H1 (cell line): ENCODE results near the gene CCR9. TPM values are rescaled to one million over a fixed set of nuclear protein-coding genes. Genes with fewer than 3 reads are reported as not detected.

Source experiments
- CTCF ChIA-PET: fragments of 300-600 bp; sonication (Branson Sonifier 250); formaldehyde crosslinking; loops from one replicate; lab custom pipeline; 2021; ENCODE audit not compliant: partially characterized antibody; lab: Charles Lee
- POLR2A ChIA-PET: fragments of 300-600 bp; sonication (Branson Sonifier 250); formaldehyde crosslinking; loops from one replicate; lab custom pipeline; 2021; ENCODE audit warnings: inconsistent platforms; ENCODE audit not compliant: partially characterized antibody; lab: Charles Lee
- DNase-seq, 2 experiments: peaks; one replicate each; pipeline versions ENCODE4 v3.0.0 to v3.0.0-alpha.2; 2010 to 2022; ENCODE audit warnings: low spot score in 2 of 2, low read depth in 1 of 2, mixed read lengths in 1 of 2
- FAIRE-seq: peaks from 2 replicates; lab custom pipeline; 2011; peaks lifted over from hg19 to GRCh38; lab: Jason Lieb, UNC
- H2AFZ ChIP-seq: 2 replicates; pipeline ENCODE4 v1.8.1; 2012; ENCODE audit warnings: low read length, inconsistent platforms
- H2AK5ac ChIP-seq: 2 replicates; pipeline ENCODE4 v1.6.1; 2013; ENCODE audit warnings: low read depth, low read length
- H2BK120ac ChIP-seq: replicated peaks from 2 replicates; pipeline ENCODE3; 2013; ENCODE audit warnings: low read depth, low read length, inconsistent platforms
- H2BK12ac ChIP-seq: 2 replicates; pipeline ENCODE4 v1.6.1; 2013; ENCODE audit warnings: low read depth, low read length
- H2BK15ac ChIP-seq: 2 replicates; pipeline ENCODE4 v1.6.1; 2013; ENCODE audit warnings: low read length
- H2BK20ac ChIP-seq: 2 replicates; pipeline ENCODE4 v1.6.1; 2013; ENCODE audit warnings: low read length
- H2BK5ac ChIP-seq: 2 replicates; pipeline ENCODE4 v1.6.1; 2013; ENCODE audit warnings: low read depth, low read length
- H3K14ac ChIP-seq: 2 replicates; pipeline ENCODE4 v1.6.1; 2013; ENCODE audit warnings: inconsistent platforms; ENCODE audit not compliant: insufficient read length
- H3K18ac ChIP-seq: 2 replicates; pipeline ENCODE4 v1.6.1; 2013; ENCODE audit warnings: low read length; ENCODE audit errors: extremely low read depth
- H3K23ac ChIP-seq: 2 replicates; pipeline ENCODE4 v1.6.1; 2013; ENCODE audit warnings: inconsistent platforms; ENCODE audit not compliant: insufficient read length
- H3K23me2 ChIP-seq: 2 replicates; pipeline ENCODE4 v1.6.1; 2013; ENCODE audit warnings: low read depth, low read length
- H3K27ac ChIP-seq: 2 replicates; pipeline ENCODE4 v1.6.1; 2011; ENCODE audit warnings: low read depth, low read length, inconsistent platforms
- H3K27me3 ChIP-seq, 4 experiments: replicated peaks in 1 of 4; 1 replicate in 1 of 4; 2 replicates in 3 of 4; pipeline versions ENCODE4 v1.6.1 to v1.8.1; 2011 to 2013; ENCODE audit warnings: low read length in 3 of 4, mild to moderate bottlenecking in 3 of 4, inconsistent platforms in 2 of 4, mixed read lengths in 2 of 4, moderate library complexity in 1 of 4; ENCODE audit not compliant: control insufficient read depth in 3 of 4, insufficient read depth in 3 of 4; ENCODE audit errors: extremely low read depth in 1 of 4
- H3K36me3 ChIP-seq, 4 experiments: 2 replicates each; pipeline versions ENCODE4 v1.6.1 to v1.8.1; 2011 to 2013; ENCODE audit warnings: mild to moderate bottlenecking in 4 of 4, low read length in 3 of 4, moderate library complexity in 2 of 4, control low read depth in 1 of 4, inconsistent platforms in 1 of 4; ENCODE audit not compliant: insufficient read depth in 4 of 4, control insufficient read depth in 2 of 4
- H3K4ac ChIP-seq: replicated peaks from 2 replicates; pipeline ENCODE3; 2013; ENCODE audit warnings: low read length, low read depth, mixed read lengths, inconsistent platforms; ENCODE audit not compliant: insufficient read length
- H3K4me1 ChIP-seq, 4 experiments: replicated peaks in 1 of 4; 1 replicate in 1 of 4; 2 replicates in 3 of 4; pipeline versions ENCODE4 v1.6.1 to v1.8.1; 2011 to 2013; ENCODE audit warnings: low read length in 3 of 4, inconsistent platforms in 2 of 4, mixed read lengths in 1 of 4; ENCODE audit not compliant: insufficient read depth in 4 of 4, control insufficient read depth in 3 of 4
- H3K4me2 ChIP-seq, 2 experiments: 2 replicates each; pipeline versions ENCODE4 v1.6.1 to v1.8.1; 2011 to 2013; ENCODE audit warnings: low read depth in 2 of 2, low read length in 2 of 2, control low read depth in 1 of 2, inconsistent platforms in 1 of 2, mild to moderate bottlenecking in 1 of 2; ENCODE audit not compliant: insufficient read depth in 1 of 2
- H3K4me3 ChIP-seq, 4 experiments: fragments of 200-600, 300-600 bp in 1 of 4; sonication (generic), shearing (Covaris generic), sonication (Bioruptor Twin) in 1 of 4; 2 replicates each; pipeline versions ENCODE4 v1.5.1 to v1.8.1; 2011 to 2016; ENCODE audit warnings: low read length in 4 of 4, low read depth in 3 of 4, control low read depth in 2 of 4, inconsistent platforms in 2 of 4, mild to moderate bottlenecking in 2 of 4, mixed read lengths in 1 of 4, moderate library complexity in 1 of 4; ENCODE audit not compliant: insufficient read depth in 2 of 4; ENCODE audit errors: extremely low read depth in 1 of 4
- H3K56ac ChIP-seq: replicated peaks from 2 replicates; pipeline ENCODE3; 2013; ENCODE audit warnings: low read depth, mild to moderate bottlenecking, mixed read lengths, low read length, inconsistent platforms; ENCODE audit not compliant: insufficient read length
- H3K79me1 ChIP-seq: 2 replicates; pipeline ENCODE4 v1.6.1; 2013; ENCODE audit warnings: low read depth, low read length, control low read depth
- H3K79me2 ChIP-seq, 2 experiments: 2 replicates each; pipeline versions ENCODE4 v1.6.1 to v1.8.1; 2012 to 2013; ENCODE audit warnings: low read length in 2 of 2, mild to moderate bottlenecking in 2 of 2, inconsistent platforms in 1 of 2; ENCODE audit not compliant: insufficient read depth in 2 of 2, control insufficient read depth in 1 of 2
- H3K9ac ChIP-seq, 4 experiments: replicated peaks in 1 of 4; 1 replicate in 1 of 4; 2 replicates in 3 of 4; pipeline versions ENCODE4 v1.6.1 to v1.8.1; 2011 to 2013; ENCODE audit warnings: low read depth in 3 of 4, low read length in 3 of 4, control low read depth in 2 of 4, mild to moderate bottlenecking in 2 of 4, moderate library complexity in 2 of 4, inconsistent platforms in 1 of 4; ENCODE audit errors: extremely low read depth in 1 of 4
- H3K9me3 ChIP-seq, 2 experiments: 2 replicates each; pipeline versions ENCODE4 v1.6.1 to v1.8.1; 2012 to 2013; ENCODE audit warnings: mild to moderate bottlenecking in 2 of 2, moderate library complexity in 2 of 2, control low read depth in 1 of 2, inconsistent platforms in 1 of 2, low read depth in 1 of 2, low read length in 1 of 2, mixed read lengths in 1 of 2; ENCODE audit not compliant: insufficient read depth in 2 of 2
- H4K20me1 ChIP-seq, 2 experiments: replicated peaks in 1 of 2; 2 replicates each; pipeline versions ENCODE3 to v1.8.1; 2011 to 2013; ENCODE audit warnings: inconsistent platforms in 2 of 2, low read length in 2 of 2, mild to moderate bottlenecking in 1 of 2; ENCODE audit not compliant: insufficient read depth in 2 of 2, control insufficient read depth in 1 of 2
- H4K5ac ChIP-seq: 2 replicates; pipeline ENCODE4 v1.6.1; 2013; ENCODE audit warnings: low read length, low read depth, mixed read lengths, inconsistent platforms; ENCODE audit not compliant: insufficient read length
- H4K8ac ChIP-seq: 2 replicates; pipeline ENCODE4 v1.8.0; 2013; ENCODE audit warnings: mild to moderate bottlenecking, moderate library complexity, low read length, inconsistent platforms; ENCODE audit not compliant: insufficient read depth; ENCODE audit errors: extremely low read depth
- H4K91ac ChIP-seq: replicated peaks from 2 replicates; pipeline ENCODE3; 2013; ENCODE audit warnings: low read length, mixed read lengths, inconsistent platforms; ENCODE audit not compliant: insufficient read length
- ASH2L ChIP-seq: fragments of 200-600, 300-600 bp; sonication (generic); IDR thresholded peaks from one replicate; pipeline ENCODE4 v1.7.1; 2017; ENCODE audit warnings: low read length
- CBX8 ChIP-seq: fragments of 300-800, 300-1000 bp; sonication (generic); IDR thresholded peaks from 2 replicates; pipeline ENCODE4 v1.7.1; 2016; ENCODE audit warnings: low read depth, low read length, borderline replicate concordance
- CEBPB ChIP-seq: IDR thresholded peaks from 2 replicates; pipeline ENCODE4 v1.6.1; 2012; ENCODE audit warnings: low read depth, low read length
- CREB1 ChIP-seq: IDR thresholded peaks from 2 replicates; pipeline ENCODE4 v1.6.1; 2012; ENCODE audit warnings: inconsistent platforms
- EZH2 ChIP-seq: fragments of 200-600 bp; sonication (generic); IDR thresholded peaks from 2 replicates; pipeline ENCODE4 v1.7.1; 2012; ENCODE audit warnings: low read depth, mild to moderate bottlenecking, moderate library complexity, low read length, inconsistent platforms; ENCODE audit not compliant: severe bottlenecking
- KDM4A ChIP-seq: IDR thresholded peaks from one replicate; pipeline ENCODE4 v1.7.1; 2012; ENCODE audit warnings: low read depth, mild to moderate bottlenecking, moderate library complexity, low read length, inconsistent platforms; ENCODE audit not compliant: severe bottlenecking
- POLR2A ChIP-seq, 2 experiments: IDR thresholded peaks; 1 replicate in 1 of 2; 2 replicates in 1 of 2; pipeline ENCODE4 v1.6.1; 2011; ENCODE audit warnings: low read depth in 2 of 2, low read length in 2 of 2, mild to moderate bottlenecking in 2 of 2; ENCODE audit errors: control extremely low read depth in 1 of 2
- RXRA ChIP-seq: IDR thresholded peaks from 2 replicates; pipeline ENCODE4 v1.6.1; 2011; ENCODE audit warnings: low read depth, mild to moderate bottlenecking, low read length, moderate library complexity; ENCODE audit not compliant: insufficient read depth
- SIRT6 ChIP-seq: IDR thresholded peaks from one replicate; pipeline ENCODE4 v1.7.1; 2012; ENCODE audit warnings: low read length, inconsistent platforms
- SP4 ChIP-seq: IDR thresholded peaks from 2 replicates; pipeline ENCODE4 v1.6.1; 2012; ENCODE audit warnings: low read length, inconsistent platforms
- SRF ChIP-seq: IDR thresholded peaks from 2 replicates; pipeline ENCODE4 v1.6.1; 2011; ENCODE audit warnings: mild to moderate bottlenecking, low read depth, low read length, moderate library complexity
- TBP ChIP-seq: IDR thresholded peaks from 2 replicates; pipeline ENCODE4 v1.6.1; 2011; ENCODE audit warnings: low read depth, low read length, improper control_type of control experiment
- ZNF274 ChIP-seq: IDR thresholded peaks from 2 replicates; pipeline ENCODE4 v1.7.0; 2012; ENCODE audit warnings: low read length, borderline replicate concordance; ENCODE audit errors: extremely low read depth
- WGBS, 2 experiments: shearing (Covaris generic) in 1 of 2; methylation state at CpG; one replicate each; pipeline versions ENCODE4 v1.1.6 to v1.1.7; 2013 to 2015; ENCODE audit warnings: low lambda C conversion rate in 2 of 2, mixed read lengths in 2 of 2, inconsistent platforms in 1 of 2, low coverage in 1 of 2, missing lambda C conversion rate in 1 of 2; ENCODE audit not compliant: insufficient replicate concordance in 2 of 2, insufficient coverage in 1 of 2, insufficient read length in 1 of 2; ENCODE audit errors: extremely low coverage in 1 of 2, missing lambda C conversion rate in 1 of 2; 5-methylcytosine and 5-hydroxymethylcytosine counted together
- polyA plus RNA-seq, 7 experiments: library from polyadenylated mRNA; depleted of rRNA in 3 of 7; stranded (reverse) in 5 of 7; unstranded in 2 of 7; fragments of >200 nt in 5 of 7; fragments of 200-250 nt in 2 of 7; gene quantifications; 1 replicate in 5 of 7; 2 replicates in 1 of 7; 4 replicates in 1 of 7; pipeline versions ENCODE4 v1.2.1 to v1.2.3, GENCODE V29; 2011 to 2013; ENCODE audit warnings: missing spikeins in 2 of 7, mixed read lengths in 2 of 7
- total RNA-seq: library from RNA; stranded (reverse); fragmentation: NEBNext Ultra II Directional; extraction: Animal tissue kit (Norgen Biotek cat#: 25700); gene quantifications from 2 replicates; pipeline ENCODE4 v1.2.1, GENCODE V29; 2021
- TF ChIP-seq, protein P1 (sequence below): IDR thresholded peaks from 2 replicates; pipeline ENCODE4 v1.6.1; 2012; ENCODE audit warnings: inconsistent platforms
- TF ChIP-seq, protein P2 (sequence below): IDR thresholded peaks from 2 replicates; pipeline ENCODE4 v1.6.1; 2012; ENCODE audit warnings: inconsistent platforms

The CCR9 gene
- total and polyA plus RNA-seq, 2 of the 8 experiments (the other 6 are each of a cell fraction or from before 2014, with no cell fraction given), result not detected

DNA sequence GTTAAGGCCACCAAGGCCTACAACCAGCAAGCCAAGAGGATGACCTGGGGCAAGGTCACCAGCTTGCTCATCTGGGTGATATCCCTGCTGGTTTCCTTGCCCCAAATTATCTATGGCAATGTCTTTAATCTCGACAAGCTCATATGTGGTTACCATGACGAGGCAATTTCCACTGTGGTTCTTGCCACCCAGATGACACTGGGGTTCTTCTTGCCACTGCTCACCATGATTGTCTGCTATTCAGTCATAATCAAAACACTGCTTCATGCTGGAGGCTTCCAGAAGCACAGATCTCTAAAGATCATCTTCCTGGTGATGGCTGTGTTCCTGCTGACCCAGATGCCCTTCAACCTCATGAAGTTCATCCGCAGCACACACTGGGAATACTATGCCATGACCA lies 60.5 kb downstream of the CCR9 start:
- no peak for FAIRE-seq
- no peak overlapping the region for H3K23ac ChIP-seq
- no peak overlapping the region for H4K91ac ChIP-seq
- H3K36me3 ChIP-seq, result peaks cover 2 to 37% (median 34%) of the 10 kb centered on the region in 4 experiments; a peak in 7 of 8 replicates
- no peaks in the 10 kb centered on the region for H3K79me2 ChIP-seq
- no peaks in the 10 kb centered on the region for H3K79me1 ChIP-seq
- WGBS, 2 experiments, result 84% methylated on average over 3 of the region's 3 CpGs; no CpG with 5 or more reads in 1 of the 2 experiments
- no peak overlapping the region for H4K8ac ChIP-seq
- no peak overlapping the region for H2BK5ac ChIP-seq
- no peak overlapping the region for H2BK120ac ChIP-seq
- H3K56ac ChIP-seq, result no peak overlapping the region
- no peak overlapping the region for H3K14ac ChIP-seq
- H2BK12ac ChIP-seq, result no peak overlapping the region
- CTCF ChIA-PET, result interaction anchor here (1.1 to 1.6 kb wide), 2 partner anchors 9 to 12 kb away, joined by 3 read pairs; no protein-coding TSS in a partner anchor
- H4K5ac ChIP-seq, result no peak overlapping the region
- H3K27me3 ChIP-seq, result no peaks in the 10 kb centered on the region
- no peak overlapping the region for H3K4me2 ChIP-seq
- H2AFZ ChIP-seq, result no peak overlapping the region
- no peaks in the 10 kb centered on the region for H3K9me3 ChIP-seq
- H3K27ac ChIP-seq, result no peak overlapping the region
- DNase-seq, result no peak
- POLR2A ChIA-PET, result no interaction called here
- no peak overlapping the region for H3K9ac ChIP-seq
- no peaks in the 10 kb centered on the region for H3K4me1 ChIP-seq
- no peak overlapping the region for H2AK5ac ChIP-seq
- H2BK20ac ChIP-seq, result no peak overlapping the region
- no peak overlapping the region for H2BK15ac ChIP-seq
- H3K4ac ChIP-seq, result no peak overlapping the region
- H4K20me1 ChIP-seq, result peaks cover 1 to 4% of the 10 kb centered on the region in 2 experiments
- H3K23me2 ChIP-seq, result no peaks in the 10 kb centered on the region
- H3K18ac ChIP-seq, result no peak overlapping the region
- H3K4me3 ChIP-seq, result no peak overlapping the region
- TF ChIP-seq SRF, result no peak
- no peak for TF ChIP-seq CEBPB
- TF ChIP-seq ZNF274, result no peak
- no peak for TF ChIP-seq CBX8
- TF ChIP-seq CREB1, result no peak
- TF ChIP-seq, protein P1, sequence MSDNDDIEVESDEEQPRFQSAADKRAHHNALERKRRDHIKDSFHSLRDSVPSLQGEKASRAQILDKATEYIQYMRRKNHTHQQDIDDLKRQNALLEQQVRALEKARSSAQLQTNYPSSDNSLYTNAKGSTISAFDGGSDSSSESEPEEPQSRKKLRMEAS, result no peak
- no peak for TF ChIP-seq KDM4A
- no peak for TF ChIP-seq RXRA
- no peak for TF ChIP-seq EZH2
- no peak for TF ChIP-seq TBP
- no peak for TF ChIP-seq SP4
- TF ChIP-seq, protein P2, sequence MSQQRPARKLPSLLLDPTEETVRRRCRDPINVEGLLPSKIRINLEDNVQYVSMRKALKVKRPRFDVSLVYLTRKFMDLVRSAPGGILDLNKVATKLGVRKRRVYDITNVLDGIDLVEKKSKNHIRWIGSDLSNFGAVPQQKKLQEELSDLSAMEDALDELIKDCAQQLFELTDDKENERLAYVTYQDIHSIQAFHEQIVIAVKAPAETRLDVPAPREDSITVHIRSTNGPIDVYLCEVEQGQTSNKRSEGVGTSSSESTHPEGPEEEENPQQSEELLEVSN, result no peak
- no peak for TF ChIP-seq POLR2A (IDR thresholded peaks at IDR 0.05; ENCODE audit: control extremely low read depth in 1 of 2, low read depth in 2 of 2, low read length in 2 of 2)
- no peak for TF ChIP-seq ASH2L
- TF ChIP-seq SIRT6, result no peak
